Ecto neural progenitor cell (in vitro differentiated cells): ENCODE data around the gene MTG1.
"Not testable (repeated sequence)": the region's sequence is repeated elsewhere in the genome, so short reads cannot be mapped to it uniquely, and the experiment has no call there.

Experiments
- DNase-seq: peaks from one replicate; pipeline ENCODE4 v3.0.0-alpha.2; 2018; ENCODE audit warnings: low spot score

MTG1 gene

DNA sequence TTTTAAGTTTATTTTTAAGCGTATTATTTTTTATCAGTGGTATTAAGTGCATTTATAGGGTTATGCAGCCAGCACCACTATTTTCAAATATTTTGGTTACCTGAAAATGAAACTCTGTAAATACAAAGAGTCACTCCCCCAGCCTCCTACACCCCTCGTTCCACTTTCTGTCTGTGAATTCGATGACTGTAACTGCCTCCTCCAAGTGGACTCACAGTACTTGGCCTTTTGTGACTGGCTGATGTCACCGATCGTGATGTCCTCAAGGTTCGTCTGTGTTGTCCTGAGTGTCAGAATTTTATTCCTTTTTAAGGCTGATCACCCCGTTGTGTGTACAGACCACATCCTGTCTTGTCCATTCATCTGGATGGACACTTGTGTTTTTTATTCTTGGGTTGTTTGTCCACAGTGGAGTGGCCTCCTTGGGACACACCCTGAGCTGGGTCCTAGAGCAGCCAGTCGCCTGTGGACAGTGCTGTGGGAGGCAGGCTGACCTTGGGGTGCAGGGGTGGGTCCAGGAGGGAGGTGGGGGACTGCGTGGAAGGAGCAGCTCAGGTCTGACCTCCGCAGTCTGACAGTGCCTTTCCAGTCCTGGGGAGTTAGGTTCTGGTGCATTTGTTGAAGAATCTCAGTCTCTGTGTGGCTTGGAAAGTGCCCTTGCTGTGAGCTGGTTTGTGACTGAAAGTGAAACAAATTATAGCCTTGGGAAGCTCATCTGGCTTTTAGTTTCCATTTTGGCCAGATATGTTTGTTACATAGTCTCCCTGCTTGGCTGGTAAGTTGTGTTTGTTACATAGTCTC lies 6.9 kb downstream of the MTG1 start:
- DNase-seq, result no peak

DNA sequence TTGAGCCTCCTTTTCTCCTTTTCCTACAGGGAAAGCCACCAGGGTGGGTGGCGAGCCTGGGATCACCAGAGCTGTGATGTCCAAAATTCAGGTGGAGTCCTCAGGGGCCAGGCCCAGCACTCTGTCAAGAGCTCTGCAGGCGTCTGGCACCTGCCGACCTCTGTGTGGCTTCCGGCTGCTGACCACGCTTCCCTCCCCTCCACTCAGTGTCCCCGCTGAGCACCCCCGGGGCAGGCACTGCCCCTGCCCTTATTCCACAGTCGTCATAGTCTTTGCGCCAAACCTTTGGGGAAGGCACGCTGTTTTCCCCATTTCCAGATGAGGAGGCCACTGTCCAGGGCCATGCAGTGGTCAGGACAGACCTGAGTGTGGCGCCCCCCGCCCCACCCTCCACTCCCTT lies 7.5 kb downstream of the MTG1 start:
- DNase-seq, result no peak

DNA sequence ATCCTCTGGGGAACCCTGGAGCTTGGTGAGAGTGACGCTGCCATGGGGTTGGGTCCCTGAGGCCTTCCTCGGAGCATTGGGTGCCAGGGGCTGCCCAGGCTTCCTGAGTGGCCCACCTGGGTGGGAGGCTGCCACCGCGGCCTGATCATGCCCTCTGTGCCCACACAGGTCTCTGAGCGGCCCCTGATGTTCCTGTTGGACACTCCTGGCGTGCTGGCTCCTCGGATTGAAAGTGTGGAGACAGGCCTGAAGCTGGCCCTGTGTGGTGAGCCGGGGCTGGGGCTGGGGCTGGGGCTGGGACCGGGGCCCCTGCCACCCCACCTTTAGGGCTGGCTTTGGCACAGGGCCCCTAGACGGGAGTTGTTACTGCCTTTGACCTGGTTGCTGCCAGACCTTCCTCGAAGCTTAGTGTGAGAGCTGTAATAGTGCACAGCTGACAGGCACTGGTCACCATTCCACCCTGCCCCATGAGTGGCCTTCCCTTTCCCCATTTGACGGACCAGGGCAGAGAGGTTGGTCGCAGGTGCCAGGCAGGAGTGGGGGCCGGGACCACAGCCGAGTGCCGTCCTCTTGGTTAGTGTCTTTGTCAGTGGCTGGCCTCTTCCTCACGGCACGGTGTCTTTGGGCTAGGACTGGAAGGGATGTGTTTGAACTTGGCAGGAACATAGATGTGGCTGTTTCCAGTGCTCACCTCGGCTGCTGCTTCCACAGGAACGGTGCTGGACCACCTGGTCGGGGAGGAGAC lies 8.2 kb downstream of the MTG1 start:
- DNase-seq, result no peak

DNA sequence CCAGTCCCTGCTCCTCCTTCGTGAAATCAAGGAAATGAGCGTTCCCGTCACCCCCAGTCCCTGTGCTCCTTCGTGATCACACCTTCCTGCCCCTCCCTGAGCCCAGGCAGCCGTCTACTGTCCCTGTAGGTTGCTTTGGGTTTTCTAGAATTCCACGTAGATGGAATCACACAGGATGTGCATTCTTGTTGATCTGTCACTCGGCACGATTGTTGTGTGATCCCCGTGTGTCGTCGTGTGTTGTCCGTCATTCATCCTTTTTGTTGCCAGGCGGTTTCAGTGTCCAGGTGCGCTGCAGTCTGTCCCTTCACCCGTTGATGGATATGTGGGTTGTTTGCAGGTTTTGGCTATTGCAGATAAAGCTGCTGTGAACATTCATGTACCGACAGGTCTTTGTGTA lies 9.4 kb downstream of the MTG1 start:
- no peak for DNase-seq

DNA sequence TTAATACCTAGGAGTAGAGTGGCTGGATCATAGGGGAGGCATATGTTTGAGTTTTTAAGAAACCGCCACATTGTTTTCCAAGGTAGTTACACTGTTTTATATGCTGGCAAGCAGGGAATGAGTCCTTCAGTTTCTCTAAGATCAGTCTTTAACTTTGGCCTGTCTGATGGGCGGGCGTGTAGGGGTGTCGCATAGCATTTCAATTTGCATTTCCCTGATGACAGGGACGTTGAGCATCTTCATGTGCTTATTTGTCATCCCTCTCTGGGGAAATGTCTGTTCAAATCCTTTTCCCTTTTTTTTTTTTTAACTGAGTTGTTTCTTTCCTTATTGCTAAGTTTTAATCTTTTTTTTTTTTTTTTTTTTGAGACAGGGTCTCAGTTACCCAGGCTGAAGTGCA lies 9.8 kb downstream of the MTG1 start:
- no peak for DNase-seq

DNA sequence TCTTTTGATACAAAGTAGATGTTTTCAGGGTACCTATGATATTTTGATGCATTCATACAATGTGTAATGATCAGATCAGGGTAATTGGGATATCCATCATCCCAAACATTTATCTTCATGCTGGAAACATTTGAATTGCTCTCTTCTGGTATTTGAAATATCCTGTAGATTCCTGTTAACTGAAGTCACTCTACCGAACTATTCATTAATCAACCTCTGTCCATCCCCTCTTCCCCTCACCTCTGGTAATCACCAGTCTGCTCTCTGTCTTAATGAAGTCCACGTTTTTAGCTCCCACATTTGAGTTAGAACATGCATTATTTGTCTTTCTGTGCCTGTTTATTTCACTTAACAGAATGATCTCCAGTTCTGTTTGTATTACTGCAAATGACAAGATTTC lies 11.3 kb downstream of the MTG1 start:
- DNase-seq, result no peak

DNA sequence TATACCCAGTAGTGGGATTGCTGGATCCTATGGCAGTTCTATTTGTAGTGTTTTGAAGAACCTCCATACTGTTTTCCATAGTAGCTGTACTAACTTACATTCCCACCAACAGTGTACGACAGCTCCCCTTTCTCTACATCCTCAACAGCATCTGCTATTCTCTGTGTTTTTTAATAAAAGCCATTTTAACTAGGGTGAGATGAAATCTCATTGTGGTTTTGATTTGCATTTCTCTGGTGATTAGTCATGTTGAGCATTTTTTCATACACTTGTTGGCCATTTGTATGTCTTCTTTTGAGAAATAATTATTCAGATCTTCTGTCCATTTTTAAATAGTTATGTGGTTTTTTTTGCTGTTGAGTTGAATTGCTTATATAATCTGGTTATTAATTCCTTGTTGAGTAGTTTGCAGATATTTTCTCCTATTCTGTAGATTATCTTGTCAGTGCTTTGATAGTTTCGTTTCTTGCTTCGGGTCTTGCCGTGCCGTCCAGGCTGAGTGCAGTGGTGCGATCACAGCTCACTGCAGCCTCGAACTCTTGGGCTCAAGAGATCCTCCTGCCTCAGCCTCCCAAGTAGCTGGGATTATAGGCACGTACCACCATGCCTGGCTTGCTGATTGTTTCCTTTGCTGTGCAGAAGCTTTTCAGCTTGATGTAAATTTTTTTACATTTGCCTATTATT lies 12.0 kb downstream of the MTG1 start:
- DNase-seq, result no peak

DNA sequence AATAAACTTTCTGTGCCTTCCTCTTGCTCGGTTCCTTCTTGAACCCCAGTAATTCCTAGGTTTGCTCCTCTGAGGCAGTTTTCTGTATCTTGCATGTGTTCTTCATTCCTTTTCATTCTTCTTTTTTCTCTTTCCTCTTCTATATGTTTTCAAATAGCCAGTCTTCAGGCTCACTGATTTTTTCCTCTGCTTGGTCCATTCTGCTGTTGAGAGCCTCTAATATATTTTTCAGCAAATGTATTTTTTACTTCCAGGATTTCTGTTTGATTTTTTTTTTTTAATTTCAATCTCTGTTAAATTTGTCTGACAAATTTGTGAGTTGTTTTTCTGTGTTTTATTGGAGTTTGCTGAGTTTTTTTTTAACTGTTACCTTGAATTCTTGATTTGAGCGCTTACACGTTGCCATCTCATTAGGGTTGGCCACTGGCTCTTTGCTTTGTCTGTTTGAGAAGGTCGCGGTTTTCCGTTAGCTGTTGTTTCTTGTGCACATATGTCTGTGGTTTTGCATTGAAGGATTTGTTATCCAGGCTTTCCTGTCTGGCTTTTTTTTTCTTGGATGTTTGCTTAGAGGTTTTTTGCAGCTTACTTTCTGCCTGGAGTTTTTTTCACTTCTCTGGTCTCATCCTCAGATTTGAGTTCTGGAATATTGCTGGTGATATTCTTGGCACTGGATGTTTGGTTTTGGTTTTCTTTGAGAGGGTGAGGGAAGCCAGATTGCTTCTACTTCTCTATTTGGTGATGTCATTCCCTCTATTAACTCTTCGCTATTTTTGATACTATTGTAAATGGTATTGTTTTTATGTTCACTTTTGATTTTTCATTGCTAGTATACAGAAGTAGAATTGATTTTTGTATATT lies 17.8 kb downstream of the MTG1 start:
- DNase-seq, result no peak

DNA sequence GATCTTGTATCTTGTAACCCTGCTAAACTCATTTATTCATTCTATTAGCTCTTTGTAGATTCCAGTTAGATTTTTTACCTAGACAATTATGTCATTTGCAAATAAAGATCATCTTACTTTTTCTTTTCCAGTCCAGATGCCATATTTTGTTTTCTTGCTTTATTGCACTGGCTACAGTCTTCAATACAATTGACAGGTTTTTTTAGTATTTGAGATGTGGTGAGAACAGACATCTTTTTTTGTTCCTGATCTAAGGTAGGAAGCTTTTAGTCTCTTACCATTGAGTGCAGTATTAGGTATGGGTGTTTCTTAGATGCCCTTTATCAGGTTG lies 18.4 kb downstream of the MTG1 start:
- no peak for DNase-seq

DNA sequence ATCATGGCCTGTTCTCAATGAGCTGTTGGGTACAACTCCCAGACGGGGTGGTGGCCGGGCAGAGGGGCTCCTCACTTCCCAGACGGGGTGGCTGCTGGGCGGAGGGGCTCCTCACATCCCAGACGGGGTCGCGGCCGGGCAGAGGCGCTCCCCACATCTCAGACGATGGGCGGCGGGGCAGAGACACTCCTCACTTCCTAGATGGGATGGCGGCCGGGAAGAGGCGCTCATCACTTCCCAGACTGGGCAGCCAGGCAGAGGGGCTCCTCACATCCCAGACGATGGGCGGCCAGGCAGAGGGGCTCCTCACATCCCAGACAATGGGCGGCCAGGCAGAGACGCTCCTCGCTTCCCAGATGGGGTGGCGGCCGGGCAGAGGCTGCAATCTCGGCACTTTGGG lies 20.4 kb downstream of the MTG1 start:
- DNase-seq, result not testable (repeated sequence)

DNA sequence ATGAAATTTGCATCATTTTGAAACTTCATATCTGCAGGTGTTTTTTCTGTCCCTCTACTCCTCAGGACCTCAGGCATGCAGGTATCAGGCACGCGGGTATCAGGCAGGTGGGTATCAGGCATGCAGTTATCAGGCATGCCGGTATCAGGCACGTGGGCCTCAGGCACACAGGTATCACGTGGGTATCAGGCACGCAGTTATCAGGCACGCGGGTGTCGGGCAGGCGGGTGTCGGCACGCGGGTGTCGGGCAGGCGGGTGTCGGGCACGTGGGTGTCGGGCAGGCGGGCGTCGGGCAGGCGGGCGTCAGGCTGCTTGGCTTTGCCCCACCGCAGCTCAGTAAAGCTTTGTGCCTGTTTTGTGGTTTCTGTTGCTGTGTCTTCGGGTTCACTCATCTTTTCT lies 21.8 kb downstream of the MTG1 start:
- no peak for DNase-seq

DNA sequence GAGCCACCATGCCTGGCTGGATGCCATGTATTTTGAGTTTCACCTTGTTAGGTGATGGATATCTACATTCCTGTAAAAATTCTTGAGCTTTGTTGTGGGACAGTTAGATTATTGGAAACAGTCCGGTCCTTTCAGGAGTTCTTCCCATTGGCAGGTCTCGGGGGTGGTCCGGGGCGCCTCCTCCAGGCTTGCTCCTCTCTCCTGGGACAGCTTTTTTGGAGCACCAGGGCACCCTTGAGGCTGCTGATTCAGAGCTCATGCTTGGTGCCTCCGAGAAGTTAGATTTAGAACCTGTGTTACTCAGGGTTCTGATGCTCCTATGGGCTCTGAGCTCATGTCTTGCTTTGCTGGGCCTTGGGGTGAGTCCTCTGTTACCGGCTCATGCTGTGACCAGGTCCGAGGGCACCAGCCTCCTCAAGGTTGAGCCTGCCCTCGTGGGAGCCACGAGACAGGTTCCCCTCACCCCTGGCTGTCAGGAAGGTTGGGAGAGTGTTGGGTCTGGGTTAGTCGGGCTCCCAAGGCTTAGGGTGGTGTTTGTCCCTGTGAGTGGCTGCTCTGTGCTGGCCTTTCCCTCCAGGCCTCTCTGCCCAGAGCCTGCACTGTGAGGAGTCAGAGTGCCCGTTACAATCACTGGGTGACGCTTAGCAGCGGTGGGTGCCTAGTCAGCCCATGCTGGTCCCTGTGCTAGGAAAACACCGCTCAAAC lies 24.5 kb downstream of the MTG1 start:
- DNase-seq, result no peak

DNA sequence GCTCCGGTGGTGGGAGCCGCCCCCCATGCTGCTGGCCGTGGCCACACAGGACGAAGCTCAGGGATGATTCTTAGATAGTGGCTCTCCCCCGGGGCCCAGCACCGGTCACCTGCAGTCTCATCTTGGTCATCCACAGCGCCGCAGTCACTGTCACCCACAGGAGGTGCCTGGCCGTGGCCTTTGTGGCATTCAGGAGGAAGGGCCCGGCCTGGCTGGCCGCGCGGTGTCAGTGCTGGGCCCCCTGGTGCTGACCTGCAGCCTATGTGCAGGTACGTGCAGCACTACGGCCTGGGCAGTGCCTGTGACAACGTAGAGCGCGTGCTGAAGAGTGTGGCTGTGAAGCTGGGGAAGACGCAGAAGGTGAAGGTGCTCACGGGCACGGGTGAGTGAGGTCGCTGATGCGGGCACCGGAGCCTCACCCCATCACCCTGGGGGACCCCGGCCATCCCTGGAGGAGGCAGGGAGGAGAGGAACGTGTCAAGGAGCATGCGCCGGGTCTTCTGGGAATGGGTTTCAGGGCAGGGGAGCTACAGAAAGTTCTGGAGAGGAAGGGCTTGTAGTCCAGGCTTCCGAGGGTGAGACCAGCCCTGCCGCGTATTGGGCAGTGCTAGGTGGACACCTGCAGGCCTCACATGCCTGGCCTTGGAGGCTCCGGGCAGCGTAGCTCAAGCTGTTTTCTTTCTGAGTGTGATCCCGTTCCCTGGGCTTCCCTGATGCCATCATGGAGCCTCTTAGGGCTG lies 25.4 kb downstream of the MTG1 start:
- no peak for DNase-seq

DNA sequence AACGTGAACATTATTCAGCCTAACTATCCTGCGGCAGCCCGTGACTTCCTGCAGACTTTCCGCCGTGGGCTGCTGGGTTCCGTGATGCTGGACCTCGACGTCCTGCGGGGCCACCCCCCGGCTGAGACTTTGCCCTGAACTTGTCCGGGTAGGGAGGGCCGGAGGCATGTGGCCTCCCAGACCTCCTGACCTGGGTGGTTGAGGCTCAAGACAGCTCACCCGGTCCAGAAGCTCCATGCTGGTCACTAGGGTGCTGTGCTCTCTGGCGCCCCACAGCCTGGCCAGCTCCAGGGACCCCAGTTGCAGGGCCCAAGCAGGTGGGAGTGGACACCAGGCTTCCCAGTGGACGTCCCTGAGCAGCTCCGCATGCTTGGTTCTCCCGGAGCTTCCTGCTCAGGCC lies 26.1 kb downstream of the MTG1 start:
- DNase-seq, result no peak

DNA sequence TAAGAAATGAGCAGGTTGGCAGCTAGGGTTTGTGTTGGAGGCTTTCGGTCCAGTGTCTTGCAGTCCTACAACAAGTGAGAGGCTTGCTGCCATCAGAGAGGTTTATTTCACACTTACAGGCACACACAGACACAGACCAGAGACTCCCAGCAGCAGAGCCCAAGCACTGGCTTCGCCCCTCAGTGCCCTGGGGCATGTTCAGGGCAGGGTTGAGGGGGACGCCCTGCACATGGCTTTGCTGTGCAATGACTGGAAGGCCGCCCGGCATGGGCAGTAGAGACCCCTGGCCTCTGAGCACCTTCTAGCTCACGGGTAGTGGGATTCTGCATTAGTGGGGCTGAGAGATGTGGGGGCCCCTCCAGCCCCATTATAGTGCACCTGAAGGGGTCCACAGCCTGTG lies 26.6 kb downstream of the MTG1 start:
- DNase-seq, result no peak

DNA sequence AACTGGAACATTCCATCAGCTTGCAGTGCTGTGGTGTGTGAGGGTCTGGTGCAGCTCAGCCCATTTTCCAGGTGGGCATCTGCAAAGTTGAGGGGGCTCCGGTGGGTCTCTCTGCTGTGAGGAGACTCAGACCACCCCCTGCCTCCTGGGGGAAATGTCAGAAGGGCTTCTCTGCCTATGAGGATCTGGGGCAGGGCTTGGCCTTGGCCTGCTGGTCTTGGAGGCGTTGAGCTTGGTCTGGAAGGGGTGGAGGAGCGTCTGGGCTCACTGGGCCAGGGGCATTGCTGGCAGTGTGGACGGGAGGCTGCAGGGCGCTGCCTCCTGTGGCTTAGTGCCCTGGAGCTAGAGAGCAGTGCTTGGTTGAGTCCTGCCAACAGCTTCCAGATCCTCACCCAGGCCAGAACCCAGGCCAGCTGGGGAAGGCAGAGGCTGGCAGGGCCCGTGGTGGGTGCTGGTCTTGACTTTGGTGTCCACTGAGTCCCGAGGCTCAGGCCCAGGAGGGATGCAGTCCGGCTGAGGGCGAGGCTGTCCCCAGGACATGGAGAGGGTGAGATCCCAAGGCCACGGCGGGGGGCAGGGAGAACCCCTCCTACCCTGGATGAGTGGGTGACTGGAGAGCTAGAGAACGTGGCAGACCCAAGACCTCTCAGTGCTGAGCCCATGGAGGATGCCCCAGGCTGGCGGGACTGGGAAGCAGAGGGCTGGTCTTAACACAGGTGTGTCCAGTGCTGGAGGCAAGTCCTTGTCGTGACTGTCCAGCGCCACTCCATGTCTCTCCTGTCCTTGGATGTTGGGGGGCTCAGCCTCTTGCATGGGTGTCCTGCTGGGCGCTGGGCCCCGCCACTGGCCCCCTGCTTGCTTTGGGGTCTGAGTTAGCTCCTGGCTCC lies 27.6 kb downstream of the MTG1 start:
- no peak for DNase-seq

DNA sequence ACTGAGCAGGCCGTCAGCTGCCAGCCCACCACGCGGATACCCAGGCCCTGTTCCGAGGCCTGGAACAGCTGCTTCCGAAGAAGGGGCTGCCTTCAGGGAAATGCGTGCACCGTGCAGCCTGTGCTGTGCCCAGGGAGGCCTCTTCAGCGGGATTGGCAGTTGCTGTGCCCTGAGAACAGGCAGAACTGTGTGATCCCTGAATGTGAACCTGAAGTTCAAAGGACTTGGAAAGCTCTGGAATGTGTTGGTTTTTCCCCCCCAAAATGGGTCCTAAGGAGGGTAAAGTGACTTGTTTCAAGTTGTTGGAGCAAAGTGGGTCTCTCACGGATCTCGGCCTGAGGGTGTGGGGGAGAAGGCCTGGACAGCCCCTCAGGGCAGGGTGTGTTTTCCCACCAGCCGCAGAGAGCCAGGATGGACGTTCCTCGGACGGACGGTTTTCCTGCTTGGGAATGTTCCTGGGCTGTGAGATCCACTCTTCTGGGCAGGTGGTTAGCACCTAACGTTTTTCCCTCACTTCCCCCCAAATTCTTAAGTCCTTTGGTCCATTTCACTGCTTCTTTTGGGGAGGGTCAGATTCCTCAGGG lies 28.4 kb downstream of the MTG1 start:
- DNase-seq, result peak; percentile 47

DNA sequence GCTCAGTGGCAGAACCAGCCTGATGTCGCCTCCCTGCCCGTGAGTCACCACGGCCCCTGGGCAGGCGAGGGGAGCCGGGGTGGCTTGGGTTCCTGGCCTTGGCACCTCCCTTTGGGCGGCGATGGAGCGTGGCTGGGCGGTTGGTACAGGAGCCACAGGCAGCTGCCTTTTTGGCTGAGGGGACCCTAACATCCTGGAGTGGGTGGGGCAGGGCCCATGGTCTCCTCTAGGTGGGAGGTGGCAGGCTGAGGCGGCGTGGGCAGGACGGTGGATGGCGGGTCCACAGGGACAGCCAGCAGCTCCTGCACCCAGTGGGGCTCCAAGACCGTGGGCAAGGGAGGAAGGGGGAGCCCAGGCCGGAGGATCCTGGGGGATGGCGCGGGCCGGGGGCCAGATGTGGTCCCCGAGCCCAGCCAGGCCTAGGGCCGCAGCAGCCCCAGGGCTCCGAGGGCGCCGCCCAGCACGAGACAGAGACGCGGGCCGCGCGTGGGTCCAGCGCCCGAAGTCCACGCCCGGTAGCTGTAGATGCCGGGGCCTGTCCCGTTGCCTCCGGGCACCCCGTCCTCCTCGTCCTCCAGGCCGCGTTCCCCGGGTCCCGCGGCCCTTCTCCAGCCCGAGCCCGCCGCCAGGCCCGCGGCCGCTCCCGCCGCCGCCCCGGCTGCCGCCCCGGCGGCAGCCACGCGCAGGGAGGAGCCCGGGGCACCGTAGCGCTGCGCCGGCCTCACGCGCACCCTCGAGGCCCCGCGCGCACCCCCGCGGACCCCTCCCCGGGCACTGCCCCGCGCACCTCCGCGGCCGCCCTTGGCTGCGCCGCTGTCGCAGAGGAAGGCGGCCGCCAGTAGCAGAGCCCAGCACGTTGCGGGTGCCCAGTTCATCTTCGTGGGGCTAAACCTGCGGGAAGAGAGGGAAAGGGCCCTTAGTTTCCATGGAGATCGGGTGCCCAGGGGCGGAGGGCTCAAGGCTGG lies 29.1 kb downstream of the MTG1 start:
- peak; percentile 50 for DNase-seq
